22Rv1 (cell line): ENCODE data around the gene PPP2R5C.

Experiments used
- ZFX ChIP-seq: fragments of 450-650 bp; IDR thresholded peaks from 2 replicates; pipeline ENCODE4 v1.6.1; 2017; ENCODE audit warnings: antibody characterized with exemption, borderline replicate concordance
- TF ChIP-seq, protein P1 (sequence below): fragments of 450-650 bp; IDR thresholded peaks from 2 replicates; pipeline ENCODE4 v1.5.1; 2017; ENCODE audit warnings: mild to moderate bottlenecking

DNA sequence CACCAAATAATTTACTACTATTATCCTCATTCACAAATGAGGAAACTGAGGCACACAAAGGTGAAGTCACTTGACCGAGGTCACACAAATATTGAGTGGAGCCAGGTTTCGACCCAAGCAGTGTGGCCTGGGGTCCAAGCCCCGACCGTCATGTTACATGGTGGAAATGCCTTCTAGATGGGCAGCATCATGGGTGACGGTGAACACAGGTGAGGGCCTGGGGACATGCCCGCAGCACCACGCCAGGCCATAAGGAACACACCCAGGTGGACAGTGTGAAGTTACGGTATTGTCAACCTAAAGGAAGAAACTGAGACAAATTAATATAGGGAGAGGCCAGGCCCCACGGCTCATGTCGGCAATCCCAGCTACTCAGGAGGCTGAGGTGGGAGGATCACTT, 167.6 kb downstream of the PPP2R5C start:
- TF ChIP-seq, protein P1, sequence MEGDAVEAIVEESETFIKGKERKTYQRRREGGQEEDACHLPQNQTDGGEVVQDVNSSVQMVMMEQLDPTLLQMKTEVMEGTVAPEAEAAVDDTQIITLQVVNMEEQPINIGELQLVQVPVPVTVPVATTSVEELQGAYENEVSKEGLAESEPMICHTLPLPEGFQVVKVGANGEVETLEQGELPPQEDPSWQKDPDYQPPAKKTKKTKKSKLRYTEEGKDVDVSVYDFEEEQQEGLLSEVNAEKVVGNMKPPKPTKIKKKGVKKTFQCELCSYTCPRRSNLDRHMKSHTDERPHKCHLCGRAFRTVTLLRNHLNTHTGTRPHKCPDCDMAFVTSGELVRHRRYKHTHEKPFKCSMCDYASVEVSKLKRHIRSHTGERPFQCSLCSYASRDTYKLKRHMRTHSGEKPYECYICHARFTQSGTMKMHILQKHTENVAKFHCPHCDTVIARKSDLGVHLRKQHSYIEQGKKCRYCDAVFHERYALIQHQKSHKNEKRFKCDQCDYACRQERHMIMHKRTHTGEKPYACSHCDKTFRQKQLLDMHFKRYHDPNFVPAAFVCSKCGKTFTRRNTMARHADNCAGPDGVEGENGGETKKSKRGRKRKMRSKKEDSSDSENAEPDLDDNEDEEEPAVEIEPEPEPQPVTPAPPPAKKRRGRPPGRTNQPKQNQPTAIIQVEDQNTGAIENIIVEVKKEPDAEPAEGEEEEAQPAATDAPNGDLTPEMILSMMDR = no peak
- no peak for TF ChIP-seq ZFX
